ENCODE measurements around the gene TTC34.

Gene TTC34

GRCh38 chr1:2587071-2587859 lies 214.2 kb downstream of the TTC34 start:
- DNase-seq: no peak

GRCh38 chr1:2586154-2587070 lies 215.1 kb downstream of the TTC34 start, which contains the start of gene PRXL2B:
Gene PRXL2B (plus strand): TSS chr1:2586777. CDS start chr1:2586886, 109 bp downstream.
- peak; percentile 97 for DNase-seq

All from CD4-positive, alpha-beta T cell treated with Interleukin-21 for 1 hour (primary cell).